Central memory CD8-positive, alpha-beta T cell (primary cell): ENCODE data around the gene CRY1.
"Not testable (repeated sequence)": the region's sequence is repeated elsewhere in the genome, so short reads cannot be mapped to it uniquely, and the experiment has no call there.

Experiments
- ATAC-seq: fragments of 150-1000 bp; cut with Tn5 transposase; replicated peaks from 2 replicates; pipeline ENCODE4 v1.10.0; 2022; ENCODE audit warnings: mild to moderate bottlenecking, moderate FRiP score, moderate number of reproducible peaks; ENCODE audit not compliant: poor library complexity, severe bottlenecking; ENCODE audit errors: extremely low read depth
- DNase-seq, 2 donors: peaks; one replicate each; pipeline ENCODE4 v3.0.0; 2021; ENCODE audit warnings: low spot score in 2 of 2
- H3K27ac Mint-ChIP-seq: one replicate; pipeline ENCODE4 v1.8.0; 2022; ENCODE audit warnings: low read depth, mild to moderate bottlenecking, moderate library complexity, mixed read lengths
- H3K27me3 Mint-ChIP-seq: one replicate; pipeline ENCODE4 v1.8.0; 2022; ENCODE audit warnings: mixed read lengths
- H3K36me3 Mint-ChIP-seq: one replicate; pipeline ENCODE4 v1.8.0; 2022; ENCODE audit warnings: mild to moderate bottlenecking, moderate library complexity, mixed read lengths; ENCODE audit not compliant: insufficient read depth
- H3K4me1 Mint-ChIP-seq: one replicate; pipeline ENCODE4 v1.8.0; 2022; ENCODE audit warnings: mixed read lengths
- H3K4me3 Mint-ChIP-seq: one replicate; pipeline ENCODE4 v1.8.0; 2022; ENCODE audit warnings: mild to moderate bottlenecking, moderate library complexity, mixed read lengths
- H3K9me3 Mint-ChIP-seq: one replicate; pipeline ENCODE4 v1.8.0; 2022; ENCODE audit warnings: mixed read lengths

Gene CRY1

GRCh38 chr12:107125833-107126232 lies 32.5 kb upstream of the CRY1 start:
- Mint-ChIP-seq H3K9me3 (no peaks in the 10 kb centered on the region), H3K27me3 (peaks cover 52% of the 10 kb centered on the region), H3K4me1 (no peaks in the 10 kb centered on the region), H3K27ac (no peak overlapping the region), H3K36me3 (no peaks in the 10 kb centered on the region), H3K4me3 (no peak overlapping the region)
- DNase-seq: no peak
- ATAC-seq: no peak

- H3K27me3 Mint-ChIP-seq: peaks cover 66% of the 10 kb centered on the region
- H3K4me3 Mint-ChIP-seq: no peak overlapping the region
- no peak overlapping the region for H3K27ac Mint-ChIP-seq
- H3K4me1 Mint-ChIP-seq: no peaks in the 10 kb centered on the region
- H3K36me3 Mint-ChIP-seq: no peaks in the 10 kb centered on the region
- DNase-seq: no peak
- ATAC-seq: no peak
- H3K9me3 Mint-ChIP-seq: no peaks in the 10 kb centered on the region
These were observed 29.2 kb upstream of the CRY1 start for GRCh38 chr12:107122452-107122958.

- DNase-seq (no peak), ATAC-seq (no peak)
- H3K4me3 Mint-ChIP-seq: no peak overlapping the region
- H3K9me3 Mint-ChIP-seq: no peaks in the 10 kb centered on the region
- peaks cover 70% of the 10 kb centered on the region for H3K27me3 Mint-ChIP-seq
- no peak overlapping the region for H3K27ac Mint-ChIP-seq
- no peaks in the 10 kb centered on the region for H3K4me1 Mint-ChIP-seq
- no peaks in the 10 kb centered on the region for H3K36me3 Mint-ChIP-seq
These were observed 25.7 kb upstream of the CRY1 start for GRCh38 chr12:107119091-107119490.

GRCh38 chr12:107118624-107119023 lies 25.3 kb upstream of the CRY1 start:
- Mint-ChIP-seq H3K27me3 (peaks cover 70% of the 10 kb centered on the region), H3K36me3 (no peaks in the 10 kb centered on the region), H3K4me1 (no peaks in the 10 kb centered on the region), H3K4me3 (no peak overlapping the region), H3K27ac (no peak overlapping the region), H3K9me3 (no peaks in the 10 kb centered on the region)
- ATAC-seq: no peak
- no peak for DNase-seq

- no peaks in the 10 kb centered on the region for H3K9me3 Mint-ChIP-seq
- H3K27ac Mint-ChIP-seq: no peak overlapping the region
- H3K36me3 Mint-ChIP-seq: no peaks in the 10 kb centered on the region
- no peak for DNase-seq
- H3K4me1 Mint-ChIP-seq: no peaks in the 10 kb centered on the region
- H3K27me3 Mint-ChIP-seq: peaks cover 60% of the 10 kb centered on the region
- no peak overlapping the region for H3K4me3 Mint-ChIP-seq
- no peak for ATAC-seq
These were observed 21.8 kb upstream of the CRY1 start for GRCh38 chr12:107115119-107115518.

GRCh38 chr12:107111314-107111713 lies 18.0 kb upstream of the CRY1 start:
- DNase-seq: no peak
- no peak overlapping the region for H3K27ac Mint-ChIP-seq
- no peak for ATAC-seq
- H3K27me3 Mint-ChIP-seq: peaks cover 46% of the 10 kb centered on the region
- no peak overlapping the region for H3K4me3 Mint-ChIP-seq
- no peaks in the 10 kb centered on the region for H3K9me3 Mint-ChIP-seq
- no peaks in the 10 kb centered on the region for H3K4me1 Mint-ChIP-seq
- no peaks in the 10 kb centered on the region for H3K36me3 Mint-ChIP-seq

GRCh38 chr12:107109726-107110719 lies 16.7 kb upstream of the CRY1 start:
- ATAC-seq: no peak
- no peak for DNase-seq
- Mint-ChIP-seq H3K4me1 (no peaks in the 10 kb centered on the region), H3K27ac (no peak overlapping the region), H3K4me3 (no peak overlapping the region), H3K27me3 (peaks cover 47% of the 10 kb centered on the region), H3K9me3 (no peaks in the 10 kb centered on the region), H3K36me3 (no peaks in the 10 kb centered on the region)

GRCh38 chr12:107108995-107109508 lies 15.7 kb upstream of the CRY1 start:
- DNase-seq: no peak
- no peak for ATAC-seq
- peaks cover 37% of the 10 kb centered on the region for H3K27me3 Mint-ChIP-seq
- H3K4me1 Mint-ChIP-seq: no peaks in the 10 kb centered on the region
- no peak overlapping the region for H3K27ac Mint-ChIP-seq
- H3K9me3 Mint-ChIP-seq: no peaks in the 10 kb centered on the region
- no peak overlapping the region for H3K4me3 Mint-ChIP-seq
- peaks cover 2% of the 10 kb centered on the region for H3K36me3 Mint-ChIP-seq

GRCh38 chr12:107108366-107108765 lies 15.0 kb upstream of the CRY1 start:
- H3K27ac Mint-ChIP-seq, H3K36me3 Mint-ChIP-seq, ATAC-seq, DNase-seq, H3K4me3 Mint-ChIP-seq, H3K4me1 Mint-ChIP-seq, H3K9me3 Mint-ChIP-seq: not testable (repeated sequence)
- peaks cover 30% of the 10 kb centered on the region for H3K27me3 Mint-ChIP-seq

- Mint-ChIP-seq H3K9me3 (no peaks in the 10 kb centered on the region), H3K36me3 (peaks cover 2% of the 10 kb centered on the region), H3K4me1 (no peaks in the 10 kb centered on the region), H3K27ac (no peak overlapping the region), H3K27me3 (peaks cover 21% of the 10 kb centered on the region), H3K4me3 (no peak overlapping the region)
- ATAC-seq: no peak
- DNase-seq: no peak
These were observed 14.0 kb upstream of the CRY1 start for GRCh38 chr12:107107381-107107780.

- peaks cover 2% of the 10 kb centered on the region for H3K36me3 Mint-ChIP-seq
- DNase-seq: no peak
- no peak for ATAC-seq
- H3K9me3 Mint-ChIP-seq: no peaks in the 10 kb centered on the region
- peaks cover 13% of the 10 kb centered on the region for H3K27me3 Mint-ChIP-seq
- H3K4me1 Mint-ChIP-seq: no peaks in the 10 kb centered on the region
- no peak overlapping the region for H3K27ac Mint-ChIP-seq
- H3K4me3 Mint-ChIP-seq: no peak overlapping the region
These were observed 13.1 kb upstream of the CRY1 start for GRCh38 chr12:107106241-107107025.

- DNase-seq (no peak), ATAC-seq (no peak)
- no peak overlapping the region for H3K27ac Mint-ChIP-seq
- peaks cover 13% of the 10 kb centered on the region for H3K27me3 Mint-ChIP-seq
- no peaks in the 10 kb centered on the region for H3K9me3 Mint-ChIP-seq
- H3K4me3 Mint-ChIP-seq: no peak overlapping the region
- peaks cover 2% of the 10 kb centered on the region for H3K36me3 Mint-ChIP-seq
- H3K4me1 Mint-ChIP-seq: no peaks in the 10 kb centered on the region
These were observed 12.0 kb upstream of the CRY1 start for GRCh38 chr12:107105410-107105703.
